Hepatocyte (in vitro differentiated cells): Measurements from ENCODE around the gene RIMBP2. TPM values are rescaled to one million over a fixed set of nuclear protein-coding genes. Genes with fewer than 3 reads are reported as not detected.

Experiments
- DNase-seq: peaks from one replicate; pipeline ENCODE4 v3.0.0-alpha.2; 2016; ENCODE audit warnings: low spot score
- H2AFZ ChIP-seq: fragments of 200-600 bp; sonication (generic); 2 replicates; pipeline ENCODE4 v1.6.0; 2016; ENCODE audit warnings: antibody characterized with exemption, mild to moderate bottlenecking
- H3K27ac ChIP-seq: fragments of 200-600 bp; sonication (generic); 2 replicates; pipeline ENCODE4 v1.5.1; 2016; ENCODE audit warnings: mild to moderate bottlenecking
- H3K27me3 ChIP-seq: fragments of 200-600 bp; sonication (generic); 2 replicates; pipeline ENCODE4 v1.6.1; 2016
- H3K36me3 ChIP-seq: fragments of 200-600 bp; sonication (generic); replicated peaks from 2 replicates; pipeline ENCODE4 v1.5.1; 2016; ENCODE audit warnings: low read depth; ENCODE audit not compliant: insufficient read depth
- H3K4me1 ChIP-seq: fragments of 200-600 bp; sonication (generic); 2 replicates; pipeline ENCODE4 v1.5.1; 2016; ENCODE audit warnings: mild to moderate bottlenecking, moderate library complexity; ENCODE audit not compliant: insufficient read depth
- H3K4me2 ChIP-seq: fragments of 200-600 bp; sonication (generic); 2 replicates; pipeline ENCODE4 v1.6.0; 2016
- H3K4me3 ChIP-seq: fragments of 200-600 bp; sonication (generic); 2 replicates; pipeline ENCODE4 v1.5.1; 2016; ENCODE audit warnings: mild to moderate bottlenecking
- H3K79me2 ChIP-seq: fragments of 200-600 bp; sonication (generic); 2 replicates; pipeline ENCODE4 v1.6.0; 2017; ENCODE audit warnings: mild to moderate bottlenecking
- H3K9me2 ChIP-seq: fragments of 200-600 bp; sonication (generic); replicated peaks from 2 replicates; pipeline ENCODE4 v1.6.0; 2017; ENCODE audit warnings: mild to moderate bottlenecking; ENCODE audit not compliant: insufficient read depth
- H3K9me3 ChIP-seq: fragments of 200-600 bp; sonication (generic); 2 replicates; pipeline ENCODE4 v1.5.1; 2016; ENCODE audit warnings: low read depth, mild to moderate bottlenecking
- H4K20me1 ChIP-seq: fragments of 200-600 bp; sonication (generic); 2 replicates; pipeline ENCODE4 v1.6.0; 2016; ENCODE audit warnings: mild to moderate bottlenecking; ENCODE audit not compliant: insufficient read depth, poor library complexity, severe bottlenecking
- EZH2 ChIP-seq: fragments of 200-600 bp; sonication (generic); IDR thresholded peaks from 2 replicates; pipeline ENCODE4 v1.6.1; 2016; ENCODE audit warnings: antibody characterized with exemption, mild to moderate bottlenecking, borderline replicate concordance
- EZH2phosphoT487 ChIP-seq: fragments of 200-600 bp; sonication (generic); IDR thresholded peaks from one replicate; pipeline ENCODE4 v1.6.1; 2018; ENCODE audit warnings: antibody characterized with exemption, mild to moderate bottlenecking, low read depth, moderate library complexity; ENCODE audit not compliant: unreplicated experiment, severe bottlenecking
- WGBS: methylation state at CpG from one replicate; pipeline ENCODE4 v1.1.6; 2016; ENCODE audit warnings: low lambda C conversion rate; ENCODE audit errors: missing lambda C conversion rate; 5-methylcytosine and 5-hydroxymethylcytosine counted together
- polyA plus RNA-seq: library from polyadenylated mRNA; unstranded; fragments of >200 nt; fragmentation: Nextera tagmentation; extraction: Ambion mirVana; gene quantifications from 2 replicates; pipeline ENCODE4 v1.2.1, GENCODE V29; 2016
- total RNA-seq: library from RNA; depleted of rRNA; stranded (reverse); fragments of >200 nt; gene quantifications from 2 replicates; pipeline ENCODE4 v1.2.3, GENCODE V29; 2014
- TF ChIP-seq, protein P1 (sequence below): fragments of 200-600 bp; sonication (generic); IDR thresholded peaks from 2 replicates; pipeline ENCODE4 v1.5.1; 2016; ENCODE audit warnings: antibody characterized with exemption, mild to moderate bottlenecking; ENCODE audit not compliant: poor library complexity

Gene RIMBP2
- total and polyA plus RNA-seq, 2 experiments from 2014 or later: 2.5 to 4.4 TPM

DNA sequence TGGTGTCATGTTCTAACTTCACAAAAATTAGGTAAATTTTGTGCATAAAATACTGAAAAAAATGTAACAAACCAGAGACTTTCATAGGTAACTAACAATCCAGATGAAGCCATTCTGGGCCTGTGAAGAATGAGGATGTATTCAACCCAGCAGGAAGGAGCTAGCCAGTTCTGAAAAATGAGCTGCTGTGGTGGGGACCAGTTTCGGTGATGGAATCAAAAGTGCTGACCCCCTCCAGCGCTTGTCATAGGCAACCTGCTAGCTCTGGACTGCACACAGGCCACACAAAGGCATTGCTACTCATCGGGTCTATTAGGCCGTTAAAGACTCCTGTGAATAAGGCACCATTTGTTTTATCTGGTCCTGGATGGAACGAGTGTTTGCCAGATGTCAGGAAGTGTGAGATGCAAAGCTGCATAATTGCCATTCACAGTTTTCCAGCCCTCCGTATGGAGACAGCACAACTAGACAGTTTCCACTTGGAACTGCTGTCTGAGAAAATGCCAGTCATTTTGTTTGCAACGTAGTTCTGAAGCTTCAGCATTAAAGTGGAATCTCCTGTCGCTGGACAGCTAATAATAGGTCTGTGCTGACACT lies 3.3 kb upstream of the RIMBP2 start:
- H3K9me3 ChIP-seq: no peaks in the 10 kb centered on the region
- WGBS: 40% methylated on average over 8 of the region's 8 CpGs
- no peak overlapping the region for H3K4me3 ChIP-seq
- no peak overlapping the region for H3K27ac ChIP-seq
- H3K9me2 ChIP-seq: no peaks in the 10 kb centered on the region
- DNase-seq: no peak
- peaks cover 22% of the 10 kb centered on the region for H3K27me3 ChIP-seq
- no peaks in the 10 kb centered on the region for H4K20me1 ChIP-seq
- H2AFZ ChIP-seq: no peak overlapping the region
- TF ChIP-seq EZH2: no peak
- peaks cover 14% of the 10 kb centered on the region for H3K4me1 ChIP-seq
- H3K4me2 ChIP-seq: no peak overlapping the region
- H3K79me2 ChIP-seq: no peaks in the 10 kb centered on the region
- H3K36me3 ChIP-seq: no peaks in the 10 kb centered on the region

DNA sequence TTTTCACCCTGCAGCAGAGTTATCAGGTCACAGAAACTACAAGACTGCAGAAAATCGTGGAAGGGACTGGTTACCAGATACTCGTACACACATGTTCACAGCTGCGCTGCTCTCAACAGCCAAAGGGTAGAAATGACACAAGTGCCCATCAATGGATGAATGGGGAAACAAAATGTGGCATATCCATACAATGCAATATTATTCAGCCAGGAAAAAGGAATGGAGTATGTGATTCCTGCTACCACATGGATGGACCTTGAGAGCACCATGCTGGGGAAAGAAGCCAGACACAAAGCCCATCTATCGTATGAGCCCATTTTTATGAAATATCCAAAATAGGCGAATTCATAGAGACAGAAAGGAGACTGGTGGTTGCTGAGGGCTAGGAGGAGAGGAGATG lies 1.7 kb upstream of the RIMBP2 start:
- Histone ChIP-seq H3K4me1 (peaks cover 19% of the 10 kb centered on the region), H3K36me3 (no peaks in the 10 kb centered on the region), H4K20me1 (no peaks in the 10 kb centered on the region), H3K4me3 (no peak overlapping the region), H3K27ac (no peak overlapping the region), H3K9me3 (no peaks in the 10 kb centered on the region), H3K4me2 (no peak overlapping the region), H2AFZ (no peak overlapping the region), H3K79me2 (no peaks in the 10 kb centered on the region), H3K27me3 (peaks cover 36% of the 10 kb centered on the region), H3K9me2 (no peaks in the 10 kb centered on the region)
- DNase-seq: no peak
- TF ChIP-seq EZH2: no peak
- 87% methylated on average over 5 of the region's 5 CpGs for WGBS

GRCh38 chr12:130716969-130717366 lies 869 bp upstream of the RIMBP2 start:
- DNase-seq: no peak
- Histone ChIP-seq H3K27me3 (peaks cover 39% of the 10 kb centered on the region), H2AFZ (peak overlapping the region; percentile 23), H3K36me3 (no peaks in the 10 kb centered on the region), H3K27ac (no peak overlapping the region), H3K9me3 (no peaks in the 10 kb centered on the region), H3K4me3 (no peak overlapping the region), H3K4me1 (peaks cover 19% of the 10 kb centered on the region), H3K79me2 (no peaks in the 10 kb centered on the region), H3K9me2 (no peaks in the 10 kb centered on the region), H3K4me2 (peak overlapping the region; percentile 94), H4K20me1 (no peaks in the 10 kb centered on the region)
- TF ChIP-seq, protein P1, sequence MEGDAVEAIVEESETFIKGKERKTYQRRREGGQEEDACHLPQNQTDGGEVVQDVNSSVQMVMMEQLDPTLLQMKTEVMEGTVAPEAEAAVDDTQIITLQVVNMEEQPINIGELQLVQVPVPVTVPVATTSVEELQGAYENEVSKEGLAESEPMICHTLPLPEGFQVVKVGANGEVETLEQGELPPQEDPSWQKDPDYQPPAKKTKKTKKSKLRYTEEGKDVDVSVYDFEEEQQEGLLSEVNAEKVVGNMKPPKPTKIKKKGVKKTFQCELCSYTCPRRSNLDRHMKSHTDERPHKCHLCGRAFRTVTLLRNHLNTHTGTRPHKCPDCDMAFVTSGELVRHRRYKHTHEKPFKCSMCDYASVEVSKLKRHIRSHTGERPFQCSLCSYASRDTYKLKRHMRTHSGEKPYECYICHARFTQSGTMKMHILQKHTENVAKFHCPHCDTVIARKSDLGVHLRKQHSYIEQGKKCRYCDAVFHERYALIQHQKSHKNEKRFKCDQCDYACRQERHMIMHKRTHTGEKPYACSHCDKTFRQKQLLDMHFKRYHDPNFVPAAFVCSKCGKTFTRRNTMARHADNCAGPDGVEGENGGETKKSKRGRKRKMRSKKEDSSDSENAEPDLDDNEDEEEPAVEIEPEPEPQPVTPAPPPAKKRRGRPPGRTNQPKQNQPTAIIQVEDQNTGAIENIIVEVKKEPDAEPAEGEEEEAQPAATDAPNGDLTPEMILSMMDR: no peak
- TF ChIP-seq EZH2 (no peak), EZH2phosphoT487 (no peak)
- 24% methylated on average over 10 of the region's 11 CpGs for WGBS

- peaks cover 39% of the 10 kb centered on the region for H3K27me3 ChIP-seq
Observed at GRCh38 chr12:130715150-130715997, 725 bp downstream of the RIMBP2 start.

More at GRCh38 chr12:130715150-130715997, 725 bp downstream of the RIMBP2 start:
- no peaks in the 10 kb centered on the region for H3K36me3 ChIP-seq
- H3K9me3 ChIP-seq: no peaks in the 10 kb centered on the region
- peak overlapping the region; percentile 61 for H2AFZ ChIP-seq
- H3K4me3 ChIP-seq: peak overlapping the region; percentile 55
- H3K27ac ChIP-seq: no peak overlapping the region
- no peaks in the 10 kb centered on the region for H4K20me1 ChIP-seq
- DNase-seq: peak; percentile 37
- H3K4me2 ChIP-seq: peak overlapping the region; percentile 94
- H3K79me2 ChIP-seq: no peaks in the 10 kb centered on the region
- TF ChIP-seq EZH2phosphoT487: no peak
- no peak for TF ChIP-seq EZH2
- TF ChIP-seq, protein P1: no peak
- WGBS: 2% methylated on average over 38 of the region's 42 CpGs
- H3K4me1 ChIP-seq: peaks cover 19% of the 10 kb centered on the region
- no peaks in the 10 kb centered on the region for H3K9me2 ChIP-seq
